Thymus (tissue), 11 donors: Measurements from ENCODE around the gene TBC1D25. TPM values are rescaled to one million over a fixed set of nuclear protein-coding genes. Genes with fewer than 3 reads are reported as not detected.

Experiments used
- DNase-seq, 9 donors: peaks; one replicate each; pipeline ENCODE4 v3.0.0-alpha.2; 2013; ENCODE audit warnings: low spot score in 9 of 9, low read depth in 6 of 9, missing footprints in 1 of 9
- H3K27ac ChIP-seq, 2 donors: one replicate each; pipeline ENCODE4 v1.5.1; 2013; ENCODE audit warnings: control low read depth in 1 of 2, low read depth in 1 of 2, low read length in 1 of 2, mild to moderate bottlenecking in 1 of 2, moderate library complexity in 1 of 2
- H3K27me3 ChIP-seq, 2 donors: one replicate each; pipeline ENCODE4 v1.5.1; 2013; ENCODE audit warnings: low read length in 1 of 2; ENCODE audit not compliant: control insufficient read depth in 2 of 2, insufficient read depth in 1 of 2
- H3K36me3 ChIP-seq, 2 donors: one replicate each; pipeline ENCODE4 v1.5.1; 2013; ENCODE audit warnings: low read length in 1 of 2, mild to moderate bottlenecking in 1 of 2, moderate library complexity in 1 of 2; ENCODE audit not compliant: control insufficient read depth in 2 of 2, insufficient read depth in 2 of 2
- H3K4me1 ChIP-seq, 2 donors: one replicate each; pipeline ENCODE4 v1.5.1; 2013; ENCODE audit warnings: low read length in 2 of 2; ENCODE audit not compliant: control insufficient read depth in 2 of 2, insufficient read depth in 2 of 2
- H3K4me3 ChIP-seq, 2 donors: one replicate each; pipeline ENCODE4 v1.5.1; 2013; ENCODE audit warnings: low read length in 2 of 2, control low read depth in 1 of 2, mild to moderate bottlenecking in 1 of 2
- H3K9me3 ChIP-seq, 2 donors: one replicate each; pipeline ENCODE4 v1.5.1; 2013; ENCODE audit warnings: low read length in 1 of 2, mild to moderate bottlenecking in 1 of 2; ENCODE audit not compliant: control insufficient read depth in 2 of 2, insufficient read depth in 1 of 2
- WGBS: extraction: QIAGEN DNeasy Blood & Tissue Kit; methylation state at CpG from one replicate; pipeline ENCODE4 v1.1.7; 2013; 5-methylcytosine and 5-hydroxymethylcytosine counted together
- polyA plus RNA-seq: library from polyadenylated mRNA; stranded (reverse); fragments of 200-250 nt; gene quantifications from one replicate; pipeline ENCODE4 v1.2.3, GENCODE V29; 2013
- total RNA-seq: library from RNA; stranded (reverse); fragments of 120-200 nt; gene quantifications from one replicate; pipeline ENCODE4 v1.2.4, GENCODE V29; 2013
- donor health status: healthy.

The TBC1D25 gene
- total and polyA plus RNA-seq, 2 donors: 3.4 to 8.7 TPM

DNA sequence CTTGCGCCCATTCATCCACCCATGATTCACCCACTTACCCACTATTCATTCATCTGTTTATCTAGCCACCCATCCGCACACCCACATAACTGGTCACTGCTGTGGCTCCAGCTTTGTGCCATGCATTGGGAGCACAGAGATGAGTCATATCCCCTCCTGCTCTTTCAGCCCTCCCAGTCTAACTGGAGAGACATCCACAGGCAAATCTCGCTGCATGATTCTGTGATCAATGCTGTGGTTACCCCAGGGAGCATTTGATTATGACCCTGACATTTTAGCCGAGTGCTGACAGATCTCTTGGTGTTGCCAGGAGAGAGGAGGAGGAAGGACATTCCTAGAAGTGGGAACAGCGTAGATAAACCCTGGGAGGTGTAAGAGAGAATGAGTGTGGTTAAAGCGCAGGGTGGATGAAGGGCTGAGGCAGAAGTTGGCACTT is 41.1 kb upstream of the TBC1D25 start:
- Histone ChIP-seq H3K9me3 (no peaks in the 10 kb centered on the region), H3K27ac (no peak overlapping the region), H3K27me3 (no peaks in the 10 kb centered on the region), H3K4me1 (no peaks in the 10 kb centered on the region), H3K4me3 (no peak overlapping the region), H3K36me3 (no peaks in the 10 kb centered on the region)
- no peak for DNase-seq
- 94% methylated on average over 6 of the region's 6 CpGs for WGBS

DNA sequence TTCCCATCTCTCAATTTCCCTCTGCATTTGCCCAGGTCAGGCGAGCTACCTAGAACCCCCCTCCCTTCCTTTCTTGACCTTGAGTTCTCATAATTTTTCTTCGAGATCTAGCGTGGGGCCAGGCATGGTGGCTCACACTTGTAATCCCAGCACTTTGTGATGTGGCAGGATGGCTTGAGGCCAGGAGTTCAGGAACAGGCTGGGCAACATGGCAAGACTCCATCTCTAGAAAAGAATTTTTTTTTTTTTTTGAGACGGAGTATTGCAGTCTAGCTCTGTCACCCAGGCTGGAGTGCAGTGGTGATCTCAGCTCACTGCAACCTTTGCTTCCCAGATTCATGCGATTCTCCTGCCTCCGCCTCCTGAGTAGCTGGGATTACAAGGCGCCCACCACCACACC is 35.3 kb upstream of the TBC1D25 start:
- H3K4me3 ChIP-seq: no peak overlapping the region
- no peaks in the 10 kb centered on the region for H3K36me3 ChIP-seq
- peaks cover under 1 to 3% of the 10 kb centered on the region in 2 donors for H3K4me1 ChIP-seq
- no peak for DNase-seq
- no peaks in the 10 kb centered on the region for H3K9me3 ChIP-seq
- no peak overlapping the region for H3K27ac ChIP-seq
- no peaks in the 10 kb centered on the region for H3K27me3 ChIP-seq
- WGBS: 93% methylated on average over 7 of the region's 7 CpGs

DNA sequence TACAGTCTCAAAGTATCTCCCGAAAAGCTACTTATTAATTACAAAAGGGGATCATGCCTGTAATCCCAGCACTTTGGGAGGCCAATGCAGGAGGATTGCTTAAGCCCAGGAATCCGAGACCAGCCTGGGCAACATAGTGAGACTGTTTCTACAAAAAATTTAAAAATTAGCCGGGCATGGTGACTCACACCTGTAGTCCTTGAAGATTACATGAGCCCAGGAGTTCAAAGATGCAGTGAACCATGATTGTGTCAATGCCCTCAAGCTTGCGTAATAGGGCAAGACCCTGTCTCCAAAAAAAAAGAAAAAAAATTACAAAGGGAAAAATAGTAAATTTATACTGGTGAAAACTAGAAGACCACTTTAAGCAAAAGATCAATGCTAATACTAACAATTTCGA is 34.0 kb upstream of the TBC1D25 start:
- Histone ChIP-seq H3K36me3 (no peaks in the 10 kb centered on the region), H3K4me1 (peaks cover 5 to 8% of the 10 kb centered on the region in 2 donors), H3K4me3 (no peak overlapping the region), H3K27ac (no peak overlapping the region), H3K9me3 (no peaks in the 10 kb centered on the region), H3K27me3 (no peaks in the 10 kb centered on the region)
- DNase-seq: no peak
- WGBS: 96% methylated on average over 5 of the region's 5 CpGs

DNA sequence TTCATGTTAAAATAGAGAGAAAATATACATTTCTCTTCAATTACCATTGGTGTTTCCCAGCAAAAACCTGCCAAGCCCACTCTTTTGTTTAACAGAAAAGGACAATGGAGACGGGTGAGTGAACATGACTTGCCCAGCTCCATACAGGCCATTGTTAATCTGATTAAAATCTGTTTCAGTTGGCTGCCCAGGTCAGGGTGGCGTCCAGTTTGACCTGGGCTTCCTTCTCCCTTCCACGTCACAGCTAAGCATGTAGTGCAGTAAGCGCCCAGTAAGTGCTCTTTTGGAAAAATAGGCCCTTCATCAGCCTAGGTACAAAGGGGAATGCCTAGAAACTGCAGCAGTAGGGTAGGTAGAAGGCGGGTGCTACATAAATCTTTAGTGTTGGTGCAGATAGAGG is 32.3 kb upstream of the TBC1D25 start:
- WGBS: 97% methylated on average over 5 of the region's 5 CpGs
- Histone ChIP-seq H3K27ac (no peak overlapping the region), H3K4me3 (no peak overlapping the region), H3K27me3 (no peaks in the 10 kb centered on the region), H3K36me3 (no peaks in the 10 kb centered on the region), H3K9me3 (peaks cover 0 to 2% of the 10 kb centered on the region in 2 donors), H3K4me1 (peaks cover 5 to 8% of the 10 kb centered on the region in 2 donors)
- DNase-seq: no peak

DNA sequence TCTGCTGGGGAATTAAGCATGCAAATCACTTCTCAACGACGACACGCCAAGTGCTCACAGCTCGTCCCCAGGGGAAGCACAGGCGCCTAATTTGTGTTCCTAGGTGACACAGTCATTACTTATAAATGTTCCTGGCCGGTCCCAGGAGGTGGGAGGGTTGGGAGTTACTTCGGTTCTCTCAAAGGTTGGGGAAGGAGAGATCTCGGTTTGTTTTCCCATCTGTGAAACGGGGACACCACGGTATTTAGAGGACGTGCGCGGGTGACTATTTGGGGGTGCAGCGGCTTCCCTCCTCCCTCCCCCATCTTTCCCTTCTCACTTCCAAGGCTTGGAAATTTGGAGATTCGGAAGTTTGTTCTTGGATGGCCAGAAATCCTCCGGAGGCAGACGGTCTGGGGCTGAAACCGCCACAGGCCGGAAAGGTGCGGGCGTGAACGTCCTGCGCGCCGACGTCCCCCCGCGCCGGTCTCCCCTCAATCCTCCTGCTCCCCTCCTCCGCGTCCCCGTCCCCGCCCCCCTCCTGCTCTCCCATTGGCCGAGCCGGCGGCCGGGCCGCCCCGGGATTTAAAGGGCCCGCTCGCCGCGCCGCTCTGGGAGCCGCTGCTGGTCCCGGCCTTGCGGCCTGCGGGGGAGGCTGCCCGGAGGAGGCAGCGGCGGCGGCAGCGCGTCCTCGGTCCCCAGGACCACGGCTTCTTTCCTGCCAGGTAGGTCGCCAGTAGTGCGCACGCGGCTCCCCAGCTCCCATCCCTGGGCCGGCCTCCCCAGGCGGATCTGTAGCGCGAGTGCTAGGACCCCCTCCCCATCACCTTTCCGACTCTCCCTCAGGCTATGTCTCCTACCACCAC is 30.9 kb upstream of the TBC1D25 start, which contains the start of gene PORCN:
TSS of gene PORCN (plus strand) at position 593 of the 845 bp plus-strand sequence. CDS start 829 bp downstream, outside the sequence.
- Histone ChIP-seq H3K27me3 (no peaks in the 10 kb centered on the region), H3K9me3 (peaks cover 0 to 4% of the 10 kb centered on the region in 2 donors), H3K36me3 (no peaks in the 10 kb centered on the region), H3K4me1 (peaks cover 5 to 8% of the 10 kb centered on the region in 2 donors), H3K27ac (peak within 1 kb of the TSS; percentile 17 to 58), H3K4me3 (peak within 1 kb of the TSS; percentile 70 to 75)
- WGBS: under 1% methylated on average over 64 of the region's 65 CpGs
- DNase-seq: peak in 8 of 9 donors; percentile 17 to 81 (median 53)

DNA sequence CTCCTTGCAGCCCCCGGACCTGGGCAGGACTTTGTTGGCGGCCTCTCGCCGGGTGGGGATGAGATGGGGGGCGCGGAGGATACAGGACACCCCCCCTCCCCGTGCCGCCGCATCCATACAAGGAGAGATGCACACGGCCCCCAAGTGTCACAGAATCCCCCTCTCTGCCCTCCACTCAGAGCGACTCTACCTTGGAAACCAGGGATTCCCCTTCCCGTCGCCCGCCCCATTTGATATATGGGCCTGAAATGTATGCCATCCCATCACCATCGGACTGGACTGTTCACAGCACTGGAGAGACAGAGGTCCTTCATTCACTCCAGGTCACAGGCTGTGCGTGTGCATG is 30.3 kb upstream of the TBC1D25 start:
- Histone ChIP-seq H3K27ac (peak overlapping the region in 1 of 2 donors; percentile 58), H3K36me3 (no peaks in the 10 kb centered on the region), H3K9me3 (peaks cover 0 to 4% of the 10 kb centered on the region in 2 donors), H3K4me3 (peak overlapping the region; percentile 70 to 75), H3K4me1 (peaks cover 5 to 8% of the 10 kb centered on the region in 2 donors), H3K27me3 (no peaks in the 10 kb centered on the region)
- no peak for DNase-seq
- 9% methylated on average over 16 of the region's 16 CpGs for WGBS

DNA sequence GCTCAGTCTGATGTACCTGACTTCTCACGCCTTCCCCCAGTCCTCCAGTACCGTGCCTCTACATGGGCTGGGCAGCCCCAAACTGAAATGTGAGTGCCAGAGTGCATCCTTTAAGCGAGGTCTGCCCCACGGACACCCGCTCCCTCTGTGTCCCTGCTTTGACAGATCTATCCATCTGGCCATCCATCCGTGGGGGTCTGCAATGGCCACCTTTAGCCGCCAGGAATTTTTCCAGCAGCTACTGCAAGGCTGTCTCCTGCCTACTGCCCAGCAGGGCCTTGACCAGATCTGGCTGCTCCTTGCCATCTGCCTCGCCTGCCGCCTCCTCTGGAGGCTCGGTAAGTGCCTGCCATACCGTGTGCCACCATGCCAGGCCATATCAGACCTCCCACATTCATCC is 29.9 kb upstream of the TBC1D25 start:
- 94% methylated on average over 11 of the region's 11 CpGs for WGBS
- Histone ChIP-seq H3K4me3 (peak overlapping the region; percentile 70 to 75), H3K9me3 (peaks cover 0 to 4% of the 10 kb centered on the region in 2 donors), H3K27me3 (no peaks in the 10 kb centered on the region), H3K36me3 (peaks cover 0 to 3% of the 10 kb centered on the region in 2 donors), H3K27ac (no peak overlapping the region), H3K4me1 (peaks cover 5 to 8% of the 10 kb centered on the region in 2 donors)
- peak in 1 of 9 donors; percentile 11 for DNase-seq

DNA sequence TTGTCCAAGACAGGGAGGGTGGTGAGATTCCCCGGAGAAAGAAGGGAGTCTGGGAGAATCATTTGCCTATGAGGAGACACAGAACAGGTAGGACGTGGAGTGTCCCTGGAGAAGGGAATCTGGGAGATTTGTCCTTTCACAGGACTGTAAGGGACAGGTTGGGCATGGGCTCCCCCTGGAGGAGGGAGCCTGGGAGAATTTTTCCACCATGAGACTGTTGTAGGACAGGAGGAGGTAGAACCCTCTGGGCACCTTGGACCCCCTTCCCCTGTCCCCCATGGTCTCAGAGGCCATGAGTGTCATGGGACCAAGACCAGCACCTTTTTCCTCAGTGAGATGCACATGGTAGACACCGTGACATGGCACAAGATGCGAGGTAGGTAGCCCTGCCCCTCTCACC is 28.0 kb upstream of the TBC1D25 start:
- peaks cover 5 to 8% of the 10 kb centered on the region in 2 donors for H3K4me1 ChIP-seq
- 91% methylated on average over 4 of the region's 4 CpGs for whole genome bisulfite sequencing
- no peak overlapping the region for H3K27ac ChIP-seq
- peaks cover 0 to 4% of the 10 kb centered on the region in 2 donors for H3K9me3 ChIP-seq
- H3K27me3 ChIP-seq: no peaks in the 10 kb centered on the region
- DNase-seq: no peak
- peaks cover 0 to 9% of the 10 kb centered on the region in 2 donors for H3K36me3 ChIP-seq
- no peak overlapping the region for H3K4me3 ChIP-seq

DNA sequence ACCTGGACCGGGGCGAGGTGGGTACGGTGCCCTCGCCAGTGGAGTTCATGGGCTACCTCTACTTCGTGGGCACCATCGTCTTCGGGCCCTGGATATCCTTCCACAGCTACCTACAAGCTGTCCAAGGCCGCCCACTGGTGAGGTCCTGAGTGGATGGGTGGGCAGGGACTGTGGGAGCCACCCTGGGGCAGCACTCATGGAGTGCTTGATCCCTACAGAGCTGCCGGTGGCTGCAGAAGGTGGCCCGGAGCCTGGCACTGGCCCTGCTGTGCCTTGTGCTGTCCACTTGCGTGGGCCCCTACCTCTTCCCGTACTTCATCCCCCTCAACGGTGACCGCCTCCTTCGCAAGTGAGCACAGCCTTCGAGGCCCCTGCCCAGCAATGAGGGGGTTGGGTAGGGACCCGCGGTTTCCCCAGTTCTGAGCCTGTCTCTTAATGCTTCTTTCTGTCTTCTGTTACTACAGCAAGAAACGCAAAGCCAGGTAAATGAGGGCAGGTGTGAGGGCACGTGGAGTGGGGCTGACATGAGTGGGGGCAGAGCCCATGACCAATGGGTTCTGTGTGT is 27.1 kb upstream of the TBC1D25 start:
- H3K27me3 ChIP-seq: no peaks in the 10 kb centered on the region
- H3K9me3 ChIP-seq: peaks cover 0 to 4% of the 10 kb centered on the region in 2 donors
- H3K4me3 ChIP-seq: no peak overlapping the region
- DNase-seq: no peak
- H3K4me1 ChIP-seq: peaks cover 5 to 13% of the 10 kb centered on the region in 2 donors
- H3K36me3 ChIP-seq: peaks cover 0 to 9% of the 10 kb centered on the region in 2 donors
- H3K27ac ChIP-seq: no peak overlapping the region
- 97% methylated on average over 20 of the region's 20 CpGs for WGBS
